Urothelium cell line (cell line): ENCODE measurements around the gene SRRM4.
A peak's percentile ranks its signal among the peaks of the same experiment; 100 is the strongest.
"Not testable (repeated sequence)": the region's sequence is repeated elsewhere in the genome, so short reads cannot be mapped to it uniquely, and the experiment has no call there.

Experiments
- DNase-seq: peaks from one replicate; pipeline ENCODE4 v3.0.0; 2011; ENCODE audit warnings: low spot score, mixed read lengths
- FAIRE-seq: peaks from 2 replicates; lab custom pipeline; 2011; peaks lifted over from hg19 to GRCh38; lab: Jason Lieb, UNC

The SRRM4 gene

DNA sequence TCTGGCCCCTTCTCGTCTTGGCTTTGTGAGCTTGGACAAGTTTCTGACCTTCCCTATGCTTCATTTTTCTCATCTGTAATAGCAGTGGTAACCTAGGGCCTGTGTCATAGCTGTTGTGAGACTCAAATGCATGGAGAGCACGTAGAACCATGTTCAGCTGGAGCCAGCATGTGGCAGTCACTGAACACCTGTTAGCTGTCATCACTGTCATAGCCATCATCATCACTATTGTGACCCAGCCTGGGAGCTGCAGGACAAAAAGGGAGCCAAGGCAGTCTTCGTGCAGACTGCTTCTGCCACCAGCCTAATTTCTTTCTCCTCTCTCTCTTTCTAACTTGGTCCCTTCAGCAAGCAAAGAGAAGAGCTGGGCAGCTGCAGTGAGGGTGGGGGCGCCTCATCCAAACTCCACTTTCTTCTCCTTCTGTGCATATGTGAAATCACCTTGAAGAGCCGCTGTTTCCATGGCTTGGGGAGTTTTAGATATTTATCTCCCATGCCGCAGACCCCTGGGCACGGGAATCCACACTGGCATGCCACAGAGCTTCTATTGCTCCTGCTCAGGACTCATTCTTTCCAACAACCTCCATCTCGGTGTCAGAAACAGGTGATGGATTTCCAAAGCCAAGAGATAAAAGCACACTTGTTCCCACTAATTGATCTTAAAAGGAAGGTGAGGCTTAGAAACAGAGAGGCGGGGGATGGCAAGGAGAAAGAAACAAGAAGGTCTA lies 87.0 kb downstream of the SRRM4 start:
- FAIRE-seq (no peak), DNase-seq (no peak)

DNA sequence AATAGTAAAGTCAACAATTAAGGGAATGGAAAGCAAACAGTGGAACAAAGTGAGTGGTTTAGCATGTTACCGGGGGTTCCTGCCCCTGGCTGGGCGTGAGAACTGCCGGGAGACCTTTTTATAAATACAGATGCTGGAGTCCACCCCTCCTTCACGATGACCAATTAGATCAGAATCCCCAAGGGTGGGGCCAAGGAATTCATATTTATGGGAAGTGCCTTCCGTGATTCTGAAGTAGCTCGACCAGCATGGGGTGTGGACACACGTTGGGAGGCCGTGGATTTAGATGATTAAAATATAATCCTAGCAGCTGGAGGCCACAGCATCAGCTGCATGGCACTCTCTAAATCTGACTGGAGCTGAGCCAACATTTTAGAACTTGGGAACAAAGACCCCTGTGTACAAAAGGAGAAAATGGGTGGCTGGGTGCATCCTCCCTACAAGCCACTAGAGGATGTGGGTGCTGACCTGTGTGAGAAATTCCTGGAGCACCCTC lies 87.9 kb downstream of the SRRM4 start:
- no peak for FAIRE-seq

DNA sequence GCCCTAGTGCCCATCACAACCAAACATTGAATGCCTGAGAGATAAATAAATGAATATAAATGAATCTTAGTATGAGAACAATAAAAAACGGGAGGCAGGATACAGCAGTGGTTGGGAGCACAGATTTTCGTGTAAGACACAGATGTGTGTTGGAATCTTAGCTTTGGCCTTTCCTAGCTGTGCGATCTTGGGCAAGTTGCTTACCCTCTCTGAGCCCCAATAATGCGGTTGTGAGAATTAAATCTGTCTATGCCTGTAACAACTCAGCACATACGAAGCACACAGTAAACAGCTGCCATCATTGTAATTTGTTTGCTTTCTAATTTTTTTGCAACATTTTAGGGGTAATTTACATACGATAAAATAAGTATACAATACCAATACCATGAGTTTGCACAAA lies 89.8 kb downstream of the SRRM4 start:
- DNase-seq (no peak), FAIRE-seq (no peak)

More for the DNA sequence above, 87.9 kb downstream of the SRRM4 start:
- DNase-seq, result no peak

DNA sequence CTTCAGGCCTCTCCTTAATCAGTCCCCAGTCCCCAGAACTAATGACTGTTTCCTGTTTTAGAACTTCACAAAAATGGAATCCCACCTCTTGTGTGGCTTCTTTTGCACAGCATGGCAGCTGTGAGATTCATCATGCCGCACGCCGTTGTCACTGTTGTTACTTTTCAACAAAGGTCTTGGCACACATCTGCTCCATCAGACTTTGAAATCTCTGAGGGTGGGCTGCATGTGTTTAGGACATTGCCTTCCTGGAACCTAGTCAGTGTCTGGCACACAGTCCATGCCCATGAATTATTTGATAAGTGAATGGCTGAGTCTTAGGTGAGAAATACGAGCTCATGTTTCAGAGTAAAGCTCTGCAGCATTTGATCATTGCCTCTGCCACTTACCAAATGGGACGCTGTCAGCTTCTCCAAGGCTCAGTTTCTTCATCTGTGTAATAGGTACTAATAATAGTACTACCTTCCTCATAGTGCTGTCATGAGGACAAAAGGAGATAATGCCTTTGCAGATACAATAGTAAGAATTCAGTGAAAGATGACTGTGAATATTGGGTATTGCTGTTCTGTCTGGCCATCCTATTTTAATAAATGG lies 90.4 kb downstream of the SRRM4 start:
- DNase-seq (no peak), FAIRE-seq (no peak)

DNA sequence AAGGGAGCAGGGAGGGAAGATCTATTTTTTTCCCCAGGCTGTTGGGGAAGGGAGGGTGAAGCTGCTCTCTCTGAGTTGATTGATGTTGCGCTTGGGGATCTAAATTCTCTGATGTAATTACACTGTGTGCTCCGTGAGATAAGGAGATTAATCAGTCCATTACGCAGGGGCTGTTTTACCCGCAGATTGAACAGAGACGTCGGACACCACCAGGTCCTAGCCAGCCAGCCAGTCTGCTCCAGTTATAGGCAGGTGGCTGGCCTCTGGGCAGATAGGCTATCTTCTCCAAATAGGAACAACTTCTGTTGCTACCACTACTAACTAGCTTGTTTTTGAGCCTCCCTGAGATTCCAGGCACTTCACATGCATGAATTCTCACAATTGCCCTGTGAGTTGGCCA lies 91.1 kb downstream of the SRRM4 start:
- no peak for DNase-seq
- no peak for FAIRE-seq

DNA sequence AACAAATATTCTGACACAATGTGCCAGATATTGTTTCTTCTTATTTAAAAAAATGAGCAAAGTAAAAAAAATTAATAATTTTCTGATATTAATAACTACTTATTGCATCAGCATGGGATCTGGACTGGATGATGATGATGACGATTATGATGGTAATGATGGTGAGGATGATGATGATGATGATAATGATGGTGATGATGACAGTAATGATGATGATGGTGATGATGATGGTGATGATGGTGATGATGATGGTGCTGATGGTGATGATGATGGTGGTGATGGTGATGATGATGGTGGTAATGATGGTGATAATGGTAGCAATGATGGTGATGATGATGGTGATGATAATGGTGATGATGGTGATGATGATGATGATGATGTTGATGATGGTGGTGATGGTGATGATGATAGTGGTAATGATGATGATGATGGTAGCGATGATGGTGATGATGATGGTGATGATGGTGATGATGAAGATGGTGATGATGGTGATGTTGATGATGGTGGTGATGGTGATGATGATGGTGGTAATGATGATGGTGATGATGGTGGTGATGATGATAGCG lies 94.0 kb downstream of the SRRM4 start:
- FAIRE-seq (no peak), DNase-seq (no peak)

DNA sequence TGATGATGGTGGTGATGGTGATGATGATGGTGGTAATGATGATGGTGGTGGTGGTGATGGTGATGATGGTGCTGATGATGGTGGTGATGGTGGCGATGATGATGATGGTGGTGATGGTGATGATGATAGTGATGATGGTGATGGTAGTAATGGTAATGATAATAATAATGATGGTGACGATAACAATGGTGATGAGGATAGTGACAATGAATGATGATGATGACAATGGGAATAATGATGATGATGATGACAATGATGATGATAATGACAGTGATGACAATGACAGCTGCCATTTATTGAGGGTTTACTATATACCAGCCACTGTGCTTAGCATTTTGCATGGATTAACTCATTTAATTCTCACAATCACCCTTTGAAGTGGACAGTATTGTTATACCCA lies 94.6 kb downstream of the SRRM4 start:
- DNase-seq, result no peak
- FAIRE-seq, result peak; percentile 95

DNA sequence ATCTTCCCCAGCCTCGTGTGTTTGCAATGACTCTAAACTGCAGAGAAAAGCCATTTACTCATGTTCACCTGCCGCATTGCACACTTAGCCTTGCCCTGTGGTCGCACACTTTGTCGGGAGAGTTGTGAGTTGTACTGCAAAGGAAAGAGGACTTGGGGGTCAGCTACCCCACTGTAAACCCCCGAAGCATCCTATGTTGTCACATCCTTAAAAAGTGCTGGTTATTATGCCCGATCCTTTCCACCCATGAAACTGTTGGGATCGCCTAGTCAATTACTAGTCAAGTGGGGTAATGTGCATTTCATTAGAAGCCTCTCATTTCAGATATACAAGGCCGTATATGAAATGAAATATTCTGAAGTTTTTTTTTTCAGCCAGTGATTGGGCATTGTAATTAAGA lies 98.2 kb downstream of the SRRM4 start:
- DNase-seq (no peak), FAIRE-seq (no peak)

DNA sequence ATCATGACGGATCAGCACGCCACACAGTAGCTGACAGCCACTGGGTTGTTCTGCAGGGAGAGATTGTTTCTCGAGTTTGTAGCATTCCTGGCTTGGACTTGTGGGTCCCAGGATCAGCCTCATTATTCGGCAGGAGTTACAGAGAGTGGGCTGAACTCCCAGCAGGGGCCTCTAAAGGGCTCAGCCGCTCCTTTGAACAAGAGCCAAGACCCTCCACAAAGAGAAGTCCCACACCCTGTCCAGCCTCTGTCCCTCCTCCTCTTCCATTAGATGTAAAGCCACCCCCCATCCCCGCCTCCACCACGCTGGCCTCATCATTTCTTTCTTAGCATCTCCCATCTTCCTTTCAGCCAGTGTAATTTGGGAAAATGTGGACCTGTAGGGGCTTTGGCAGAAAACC lies 100.7 kb downstream of the SRRM4 start:
- DNase-seq (no peak), FAIRE-seq (no peak)

DNA sequence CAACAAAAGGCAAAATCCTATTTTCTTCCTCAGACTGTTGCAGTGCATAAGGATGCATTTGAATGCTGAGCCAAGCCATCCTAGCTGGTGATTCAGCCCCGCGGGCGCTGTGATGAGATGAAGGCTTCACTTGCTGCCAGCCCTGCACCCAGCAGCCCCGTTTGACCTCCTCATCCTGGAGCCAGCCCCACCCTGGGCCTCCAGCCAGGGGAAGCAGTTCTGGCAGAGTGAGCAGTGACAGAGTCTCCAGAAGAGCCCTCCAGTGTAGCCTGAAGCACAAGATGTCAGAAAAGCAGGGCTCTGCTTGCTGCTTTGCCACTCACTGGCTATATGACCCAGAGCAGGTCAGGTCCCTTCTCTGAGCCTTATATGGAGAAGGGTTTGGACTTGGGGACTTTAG lies 101.2 kb downstream of the SRRM4 start:
- DNase-seq (no peak), FAIRE-seq (no peak)

DNA sequence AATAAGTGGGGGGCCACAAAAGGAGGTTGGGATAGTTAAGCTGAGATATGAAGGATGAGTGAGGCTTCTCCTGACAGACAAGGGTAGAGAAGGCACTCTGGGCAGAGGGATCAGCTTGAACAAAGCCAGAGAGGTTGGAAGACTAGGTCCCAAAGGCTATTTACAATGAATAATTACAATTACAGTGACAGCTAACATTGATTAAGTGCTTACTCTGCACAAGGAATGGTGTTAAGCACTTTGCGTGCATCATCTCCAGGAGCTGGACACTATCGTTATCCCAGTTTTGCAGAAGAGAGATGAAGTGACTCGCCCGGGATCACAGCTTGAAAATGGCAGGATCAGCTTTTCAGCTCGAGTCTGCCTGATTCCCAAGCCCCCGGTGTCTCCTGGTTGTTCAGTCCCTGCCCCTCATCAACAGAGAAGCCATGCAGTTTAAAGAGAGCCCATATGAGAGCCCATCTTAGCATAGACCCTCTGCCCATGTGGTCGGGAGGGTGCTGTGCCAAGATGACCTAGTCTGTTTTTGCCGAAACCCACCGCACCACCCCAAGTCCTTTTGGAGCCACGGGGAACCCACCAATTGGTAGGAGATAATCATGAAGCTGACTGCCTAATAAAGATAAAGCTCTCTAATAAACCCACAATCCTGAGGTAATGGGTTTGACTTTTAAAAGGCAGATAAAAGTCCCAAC lies 107.5 kb downstream of the SRRM4 start:
- DNase-seq (no peak), FAIRE-seq (no peak)

DNA sequence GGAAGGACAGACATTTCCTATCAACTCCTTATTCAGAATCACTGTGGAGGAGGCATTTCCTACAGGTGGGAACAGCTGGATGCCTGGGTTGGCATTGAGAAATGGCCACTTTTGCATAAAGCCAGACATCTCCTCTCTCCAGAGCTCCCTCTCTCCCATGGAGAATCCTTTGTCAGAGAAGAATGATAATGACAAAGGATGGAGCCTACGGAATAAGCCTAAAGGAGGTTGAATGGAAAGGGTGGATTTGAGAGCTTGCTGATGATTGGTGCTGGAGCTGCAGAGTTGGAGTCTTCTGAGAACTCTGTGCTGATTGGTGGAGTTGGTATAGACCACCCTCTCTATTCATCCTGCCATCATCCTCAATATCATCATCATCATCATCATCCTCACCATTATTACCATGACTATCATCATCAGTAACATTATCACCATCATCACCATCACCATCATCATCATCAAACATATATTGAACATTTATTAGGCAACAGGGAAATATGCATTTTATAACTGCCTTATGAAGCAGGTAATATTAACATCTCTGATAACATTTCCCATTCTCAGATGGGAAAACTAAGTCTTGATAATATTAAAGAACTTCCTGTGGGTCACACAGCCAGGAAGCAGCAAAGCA lies 108.2 kb downstream of the SRRM4 start:
- DNase-seq, result no peak

DNA sequence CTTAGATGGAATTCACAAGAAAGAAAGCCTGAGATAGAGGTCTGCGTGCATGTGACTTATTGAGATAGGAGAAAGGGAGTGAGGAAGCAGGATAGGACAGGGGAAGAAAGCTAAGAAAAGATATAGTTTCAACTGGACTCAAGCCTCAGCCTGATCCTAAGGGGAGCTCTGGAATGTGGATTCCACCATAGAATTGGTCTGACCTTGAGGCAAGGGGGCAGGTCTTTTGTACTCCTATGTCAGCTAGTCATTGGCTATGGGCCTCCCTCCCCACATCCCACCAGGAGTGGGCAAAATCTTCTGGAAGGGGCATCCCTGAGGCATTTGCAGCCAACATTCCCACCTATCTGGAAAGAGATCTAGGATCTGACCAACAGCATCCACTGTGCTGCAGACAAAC lies 108.9 kb downstream of the SRRM4 start:
- no peak for DNase-seq
- FAIRE-seq, result no peak

More for the DNA sequence above, 108.2 kb downstream of the SRRM4 start:
- FAIRE-seq, result no peak

DNA sequence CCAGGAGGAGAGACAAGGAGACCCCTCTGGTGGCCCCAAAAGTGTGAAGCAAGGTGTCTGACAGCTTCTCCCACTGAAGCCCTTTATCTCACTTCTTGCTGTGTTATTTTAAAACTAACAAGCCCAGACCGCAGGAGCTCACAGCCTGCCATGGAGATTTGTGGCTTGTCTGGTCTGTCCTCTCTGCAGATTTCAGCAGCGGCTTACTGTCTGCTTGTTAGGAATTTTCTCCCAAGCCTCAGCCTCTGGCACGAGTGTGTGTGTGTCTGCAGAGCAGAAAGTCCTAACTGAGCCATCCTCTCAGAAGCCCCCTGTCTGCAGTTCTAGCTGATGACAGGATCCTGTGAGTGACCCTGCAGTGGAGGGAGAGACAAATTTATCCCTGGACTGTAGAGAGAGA lies 109.5 kb downstream of the SRRM4 start:
- FAIRE-seq (no peak), DNase-seq (no peak)

DNA sequence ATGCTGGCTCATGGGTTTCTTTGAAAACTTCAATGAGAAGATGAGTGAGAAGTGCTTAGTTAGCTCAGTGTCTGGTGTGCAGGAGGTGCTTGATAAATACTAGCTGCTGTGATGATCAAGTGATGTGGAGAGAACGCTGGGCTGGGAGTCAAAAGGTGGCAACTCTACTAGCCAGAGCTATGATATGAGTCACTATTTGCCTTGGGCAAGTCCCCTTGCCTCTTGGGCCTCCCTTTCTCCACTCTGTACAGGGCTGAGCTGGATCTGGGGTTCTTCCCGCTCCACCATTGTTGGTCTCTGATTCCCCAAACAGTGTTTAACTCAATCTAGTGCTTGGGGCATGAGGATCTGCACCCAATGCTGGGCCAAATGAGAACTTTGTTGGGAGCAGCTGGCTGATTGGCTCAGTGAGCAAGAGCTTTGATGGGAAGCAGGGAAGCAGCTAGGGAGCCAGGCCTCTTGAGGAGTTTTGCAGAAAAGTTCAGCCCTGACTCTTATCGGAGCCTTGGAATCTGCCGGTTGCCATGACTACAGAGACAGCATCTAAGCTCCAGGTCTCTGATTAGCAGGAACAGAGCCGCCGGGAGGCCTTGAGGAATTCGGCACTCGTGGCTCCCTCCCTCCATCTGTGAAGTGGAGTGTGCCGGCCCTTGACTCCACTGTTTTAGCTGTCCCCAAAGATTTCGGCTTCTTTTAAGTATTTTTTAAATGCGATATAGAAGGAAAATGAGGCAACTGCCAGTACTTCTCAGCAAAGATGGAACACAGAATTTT lies 115.3 kb downstream of the SRRM4 start:
- FAIRE-seq, result no peak

DNA sequence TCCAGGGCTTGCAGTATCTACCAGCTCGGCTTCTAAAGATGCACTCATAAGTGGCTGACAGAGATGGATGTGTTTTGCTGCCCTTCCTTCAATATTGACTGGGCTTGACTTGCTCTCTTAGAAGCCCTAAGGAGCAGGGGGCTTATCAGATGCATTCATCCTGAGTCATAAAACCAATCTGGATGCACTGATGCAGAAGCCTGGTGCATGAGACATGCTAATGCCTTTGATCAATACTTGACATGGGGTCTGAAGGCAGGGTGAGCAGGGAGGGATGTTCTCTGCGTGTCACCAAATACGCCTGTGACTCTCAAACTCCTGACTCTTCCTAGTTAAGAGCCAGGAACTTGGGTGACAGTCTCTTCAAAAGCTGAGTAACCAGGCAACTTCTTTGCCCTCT lies 119.6 kb downstream of the SRRM4 start:
- DNase-seq (no peak), FAIRE-seq (no peak)

More for the DNA sequence above, 115.3 kb downstream of the SRRM4 start:
- no peak for DNase-seq

DNA sequence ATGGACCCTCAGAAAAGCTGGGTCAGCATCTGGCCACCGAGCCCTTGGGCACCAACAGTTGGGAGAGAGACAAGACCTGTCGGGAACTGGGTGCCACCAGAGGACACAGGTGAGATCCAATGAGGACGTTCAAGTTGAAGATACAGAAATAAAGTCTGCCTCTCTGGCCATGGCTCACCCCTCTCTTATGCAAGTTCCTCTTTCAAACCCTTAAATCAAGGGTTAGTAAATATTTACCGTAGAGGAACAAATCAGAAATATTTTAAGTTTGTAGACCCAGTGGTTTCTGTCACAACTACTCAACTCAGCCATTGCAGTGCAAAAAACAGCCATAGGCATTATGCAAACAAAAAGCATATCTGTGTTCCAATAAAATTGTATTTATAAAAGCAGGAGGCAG lies 120.9 kb downstream of the SRRM4 start:
- FAIRE-seq (no peak), DNase-seq (no peak)

DNA sequence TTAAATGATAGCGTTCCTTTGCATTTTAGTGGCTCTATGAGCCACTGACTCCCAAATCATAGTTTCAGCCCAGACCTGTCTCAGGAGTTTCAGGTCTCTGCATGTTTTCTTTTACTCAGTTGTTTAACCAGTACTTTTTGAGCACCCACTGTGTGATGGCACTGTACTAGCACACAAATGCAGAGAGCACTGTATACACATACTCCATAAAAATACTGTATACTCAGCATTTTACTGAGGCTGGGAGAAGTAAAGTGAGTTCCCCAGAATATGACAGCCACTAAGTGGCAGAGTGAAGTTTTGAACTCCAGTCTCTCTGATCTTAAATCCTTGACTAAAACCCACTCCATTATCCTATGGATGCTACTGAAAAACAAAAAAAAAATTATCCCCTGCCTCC lies 121.4 kb downstream of the SRRM4 start:
- FAIRE-seq (no peak), DNase-seq (no peak)

DNA sequence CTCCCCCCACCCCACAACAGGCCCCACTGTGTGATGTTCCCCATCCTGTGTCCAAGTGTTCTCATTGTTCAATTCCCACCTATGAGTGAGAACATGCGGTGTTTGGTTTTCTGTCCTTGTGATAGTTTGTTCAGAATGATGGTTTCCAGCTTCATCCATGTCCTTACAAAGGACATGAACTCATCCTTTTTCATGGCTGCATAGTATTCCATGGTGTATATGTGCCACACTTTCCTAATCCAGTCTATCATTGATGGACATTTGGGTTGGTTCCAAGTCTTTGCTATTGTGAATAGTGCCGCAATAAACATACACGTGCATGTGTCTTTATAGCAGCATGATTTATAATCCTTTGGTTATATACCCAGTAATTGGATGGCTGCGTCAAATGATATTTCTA lies 123.6 kb downstream of the SRRM4 start:
- FAIRE-seq, result not testable (repeated sequence)

DNA sequence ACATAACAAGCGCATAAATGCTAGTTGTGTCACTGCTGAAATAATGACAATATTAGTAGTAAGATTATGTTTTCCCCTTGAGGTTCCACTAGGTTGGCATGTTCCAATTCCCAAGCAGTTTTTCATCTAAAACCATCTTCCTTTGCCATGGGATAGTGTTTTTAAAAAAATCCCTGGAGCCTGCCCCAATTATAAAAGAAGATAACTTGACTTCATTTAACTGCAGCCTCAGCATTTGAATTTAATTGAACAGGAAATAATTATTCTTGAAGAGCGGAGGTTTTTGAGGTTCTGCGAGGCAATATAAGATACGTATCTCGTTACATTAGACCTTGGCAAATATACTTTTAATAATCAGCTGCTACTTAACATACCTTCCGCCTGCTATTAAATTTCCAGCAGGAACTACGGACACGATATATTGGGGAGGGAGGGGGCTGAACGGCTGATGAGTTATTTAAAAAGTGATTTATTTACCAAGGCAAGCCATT lies 132.2 kb downstream of the SRRM4 start:
- DNase-seq (no peak), FAIRE-seq (no peak)

More for the DNA sequence above, 123.6 kb downstream of the SRRM4 start:
- not testable (repeated sequence) for DNase-seq
